Smooth muscle cell of the brain vasculature (primary cell): ENCODE results near the gene PCDHGB5.
"Not testable (repeated sequence)": the region's sequence is repeated elsewhere in the genome, so short reads cannot be mapped to it uniquely, and the experiment has no call there.

ENCODE experiments used
- DNase-seq: peaks from one replicate; pipeline ENCODE4 v3.0.0-alpha.2; 2012; ENCODE audit warnings: low read depth, low spot score

PCDHGB5 gene

DNA sequence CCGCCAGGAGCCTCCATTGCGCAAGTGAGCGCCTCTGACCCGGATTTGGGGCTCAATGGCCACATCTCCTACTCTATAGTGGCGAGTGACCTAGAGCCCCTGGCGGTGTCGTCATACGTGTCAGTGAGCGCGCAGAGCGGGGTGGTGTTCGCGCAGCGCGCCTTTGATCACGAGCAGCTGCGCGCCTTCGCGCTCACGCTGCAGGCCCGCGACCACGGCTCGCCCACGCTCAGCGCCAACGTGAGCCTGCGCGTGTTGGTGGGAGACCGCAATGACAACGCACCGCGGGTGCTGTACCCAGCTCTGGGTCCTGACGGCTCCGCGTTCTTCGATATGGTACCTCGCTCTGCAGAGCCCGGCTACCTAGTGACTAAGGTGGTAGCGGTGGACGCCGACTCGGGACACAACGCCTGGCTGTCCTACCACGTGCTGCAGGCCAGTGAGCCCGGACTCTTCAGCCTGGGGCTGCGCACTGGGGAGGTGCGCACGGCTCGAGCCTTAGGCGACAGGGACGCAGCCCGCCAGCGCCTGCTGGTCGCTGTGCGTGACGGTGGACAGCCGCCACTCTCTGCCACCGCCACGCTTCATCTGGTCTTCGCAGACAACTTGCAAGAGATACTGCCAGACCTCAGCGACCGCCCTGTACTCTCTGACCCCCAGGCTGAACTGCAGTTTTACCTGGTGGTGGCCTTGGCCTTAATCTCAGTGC lies 12.0 kb downstream of the PCDHGB5 start:
- DNase-seq, result no peak

DNA sequence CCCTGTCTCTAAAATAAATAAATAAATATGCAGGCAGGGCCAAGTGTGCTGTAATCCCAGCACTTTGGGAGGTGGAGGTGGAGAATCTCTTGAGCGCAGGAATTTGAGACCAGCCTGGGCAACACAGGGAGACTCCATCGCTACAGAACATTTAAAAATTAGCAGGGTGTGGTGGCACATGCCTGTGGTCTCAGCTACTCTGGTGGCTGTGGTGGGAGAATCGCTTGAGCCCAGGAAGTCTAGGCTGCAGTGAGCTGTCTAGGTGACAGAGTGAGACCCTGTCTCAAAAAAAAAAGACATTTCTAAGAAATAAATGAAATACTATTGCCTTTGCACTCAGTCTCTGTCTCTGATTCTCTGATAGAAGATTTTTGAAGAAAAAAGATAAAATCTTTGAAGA lies 13.8 kb downstream of the PCDHGB5 start:
- no peak for DNase-seq

DNA sequence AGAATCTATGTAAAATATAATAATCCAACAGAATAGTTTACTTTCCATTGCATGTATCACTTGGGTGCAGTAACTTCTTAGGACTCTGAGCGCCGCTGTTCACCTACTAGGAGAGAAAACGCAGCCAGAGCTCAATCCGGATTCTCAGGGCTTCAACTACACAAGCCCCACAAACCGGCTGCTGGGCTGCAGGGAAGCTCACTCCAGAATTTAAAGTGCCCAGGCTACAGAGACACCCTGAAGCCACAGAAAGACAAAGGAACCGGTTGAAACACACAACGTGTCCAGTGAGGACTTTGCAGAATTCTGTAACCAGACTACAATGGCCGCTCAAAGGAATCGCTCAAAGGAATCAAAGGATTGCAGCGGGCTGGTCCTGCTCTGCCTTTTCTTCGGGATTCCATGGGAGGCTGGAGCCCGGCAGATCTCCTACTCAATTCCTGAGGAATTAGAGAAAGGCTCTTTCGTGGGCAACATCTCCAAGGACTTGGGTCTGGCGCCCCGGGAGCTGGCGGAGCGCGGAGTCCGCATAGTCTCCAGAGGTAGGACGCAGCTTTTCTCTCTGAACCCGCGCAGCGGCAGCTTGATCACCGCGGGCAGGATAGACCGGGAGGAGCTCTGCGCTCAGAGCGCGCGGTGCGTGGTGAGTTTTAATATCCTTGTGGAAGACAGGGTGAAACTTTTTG lies 15.2 kb downstream of the PCDHGB5 start, which contains the start of gene PCDHGA10:
TSS of gene PCDHGA10 (plus strand) at position 134 of the 686 bp plus-strand sequence. CDS start at position 323, 189 bp downstream.
- DNase-seq, result no peak

DNA sequence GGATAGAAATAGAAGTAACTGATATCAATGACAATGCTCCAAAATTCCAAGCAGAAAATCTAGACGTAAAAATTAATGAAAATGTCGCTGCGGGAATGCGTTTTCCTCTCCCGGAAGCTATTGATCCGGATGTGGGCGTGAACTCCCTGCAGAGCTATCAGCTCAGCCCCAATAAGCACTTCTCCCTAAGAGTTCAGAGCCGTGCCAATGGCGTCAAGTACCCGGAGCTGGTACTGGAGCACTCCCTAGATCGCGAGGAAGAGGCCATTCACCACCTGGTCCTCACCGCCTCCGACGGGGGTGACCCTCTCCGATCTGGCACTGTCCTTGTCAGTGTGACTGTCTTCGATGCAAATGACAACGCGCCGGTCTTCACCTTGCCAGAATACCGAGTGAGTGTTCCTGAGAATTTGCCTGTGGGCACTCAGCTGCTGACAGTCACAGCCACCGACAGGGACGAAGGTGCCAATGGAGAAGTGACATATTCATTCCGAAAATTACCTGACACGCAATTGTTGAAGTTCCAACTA lies 15.9 kb downstream of the PCDHGB5 start:
- DNase-seq, result no peak

DNA sequence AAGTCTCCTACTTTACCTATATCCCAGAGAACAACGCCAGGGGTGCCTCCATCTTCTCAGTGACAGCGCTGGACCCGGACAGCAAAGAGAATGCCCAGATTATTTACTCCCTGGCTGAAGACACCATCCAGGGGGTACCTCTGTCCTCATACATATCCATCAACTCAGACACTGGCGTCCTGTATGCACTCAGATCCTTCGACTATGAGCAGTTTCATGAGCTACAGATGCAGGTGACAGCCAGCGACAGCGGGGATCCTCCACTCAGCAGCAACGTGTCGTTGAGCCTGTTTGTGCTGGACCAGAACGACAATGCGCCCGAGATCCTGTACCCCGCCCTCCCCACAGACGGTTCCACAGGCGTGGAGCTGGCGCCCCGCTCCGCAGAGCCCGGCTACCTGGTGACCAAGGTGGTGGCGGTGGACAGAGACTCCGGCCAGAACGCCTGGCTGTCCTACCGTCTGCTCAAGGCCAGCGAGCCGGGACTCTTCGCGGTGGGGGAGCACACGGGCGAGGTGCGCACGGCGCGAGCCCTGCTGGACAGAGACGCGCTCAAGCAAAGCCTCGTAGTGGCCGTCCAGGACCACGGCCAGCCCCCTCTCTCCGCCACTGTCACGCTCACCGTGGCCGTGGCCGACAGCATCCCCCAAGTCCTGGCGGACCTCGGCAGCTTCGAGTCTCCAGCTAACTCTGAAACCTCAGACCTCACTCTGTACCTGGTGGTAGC lies 17.0 kb downstream of the PCDHGB5 start:
- DNase-seq, result not testable (repeated sequence)

DNA sequence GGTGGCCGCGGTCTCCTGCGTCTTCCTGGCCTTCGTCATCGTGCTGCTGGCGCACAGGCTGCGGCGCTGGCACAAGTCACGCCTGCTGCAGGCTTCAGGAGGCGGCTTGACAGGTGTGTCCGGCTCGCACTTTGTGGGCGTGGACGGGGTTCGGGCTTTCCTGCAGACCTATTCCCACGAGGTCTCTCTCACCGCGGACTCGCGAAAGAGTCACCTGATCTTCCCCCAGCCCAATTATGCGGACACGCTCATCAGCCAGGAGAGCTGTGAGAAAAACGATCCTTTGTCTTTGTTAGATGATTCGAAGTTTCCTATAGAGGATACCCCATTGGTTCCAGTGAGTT lies 17.5 kb downstream of the PCDHGB5 start:
- DNase-seq, result not testable (repeated sequence)

DNA sequence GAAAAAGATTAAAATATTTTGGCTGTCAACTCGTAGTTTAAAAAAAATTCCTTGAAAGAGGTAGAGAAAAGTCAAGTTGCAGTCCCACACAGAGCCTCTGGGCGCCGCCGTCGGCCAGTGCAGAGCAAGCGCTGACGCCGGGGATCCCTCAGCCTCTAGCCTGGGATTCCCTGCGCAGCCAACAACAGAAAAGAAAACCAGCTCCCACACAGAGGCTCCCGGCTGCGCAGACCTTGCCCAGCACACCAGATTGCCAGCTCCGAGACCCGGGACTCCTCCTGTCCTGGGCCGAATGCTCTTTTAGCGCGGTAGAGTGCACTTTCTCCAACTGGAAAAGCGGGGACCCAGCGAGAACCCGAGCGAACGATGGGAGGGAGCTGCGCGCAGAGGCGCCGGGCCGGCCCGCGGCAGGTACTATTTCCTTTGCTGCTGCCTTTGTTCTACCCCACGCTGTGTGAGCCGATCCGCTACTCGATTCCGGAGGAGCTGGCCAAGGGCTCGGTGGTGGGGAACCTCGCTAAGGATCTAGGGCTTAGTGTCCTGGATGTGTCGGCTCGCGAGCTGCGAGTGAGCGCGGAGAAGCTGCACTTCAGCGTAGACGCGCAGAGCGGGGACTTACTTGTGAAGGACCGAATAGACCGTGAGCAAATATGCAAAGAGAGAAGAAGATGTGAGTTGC lies 19.9 kb downstream of the PCDHGB5 start, which contains the start of gene PCDHGB7:
TSS of gene PCDHGB7 (plus strand) at position 184 of the 679 bp plus-strand sequence. CDS start at position 367, 183 bp downstream.
- DNase-seq, result not testable (repeated sequence)

DNA sequence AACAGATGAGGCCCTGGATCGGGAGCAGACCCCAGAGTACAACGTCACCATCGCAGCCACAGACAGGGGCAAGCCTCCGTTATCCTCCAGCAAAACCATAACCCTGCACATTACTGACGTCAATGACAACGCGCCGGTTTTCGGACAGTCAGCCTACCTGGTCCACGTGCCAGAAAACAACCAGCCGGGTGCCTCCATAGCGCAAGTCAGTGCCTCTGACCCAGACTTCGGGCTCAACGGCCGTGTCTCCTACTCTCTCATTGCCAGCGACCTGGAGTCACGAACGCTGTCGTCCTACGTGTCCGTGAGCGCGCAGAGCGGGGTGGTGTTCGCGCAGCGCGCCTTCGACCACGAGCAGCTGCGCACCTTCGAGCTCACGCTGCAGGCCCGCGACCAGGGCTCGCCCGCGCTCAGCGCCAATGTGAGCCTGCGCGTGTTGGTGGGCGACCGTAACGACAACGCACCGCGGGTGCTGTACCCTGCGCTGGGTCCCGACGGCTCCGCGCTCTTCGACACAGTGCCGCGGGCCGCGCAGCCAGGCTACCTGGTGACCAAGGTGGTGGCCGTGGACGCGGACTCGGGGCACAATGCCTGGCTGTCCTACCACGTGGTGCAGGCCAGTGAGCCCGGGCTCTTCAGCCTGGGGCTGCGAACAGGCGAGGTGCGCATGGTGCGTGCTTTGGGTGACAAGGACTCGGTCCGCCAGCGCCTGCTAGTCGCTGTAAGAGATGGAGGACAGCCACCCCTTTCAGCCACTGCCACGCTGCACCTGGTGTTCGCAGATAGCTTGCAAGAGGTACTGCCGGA lies 21.5 kb downstream of the PCDHGB5 start:
- DNase-seq, result no peak

DNA sequence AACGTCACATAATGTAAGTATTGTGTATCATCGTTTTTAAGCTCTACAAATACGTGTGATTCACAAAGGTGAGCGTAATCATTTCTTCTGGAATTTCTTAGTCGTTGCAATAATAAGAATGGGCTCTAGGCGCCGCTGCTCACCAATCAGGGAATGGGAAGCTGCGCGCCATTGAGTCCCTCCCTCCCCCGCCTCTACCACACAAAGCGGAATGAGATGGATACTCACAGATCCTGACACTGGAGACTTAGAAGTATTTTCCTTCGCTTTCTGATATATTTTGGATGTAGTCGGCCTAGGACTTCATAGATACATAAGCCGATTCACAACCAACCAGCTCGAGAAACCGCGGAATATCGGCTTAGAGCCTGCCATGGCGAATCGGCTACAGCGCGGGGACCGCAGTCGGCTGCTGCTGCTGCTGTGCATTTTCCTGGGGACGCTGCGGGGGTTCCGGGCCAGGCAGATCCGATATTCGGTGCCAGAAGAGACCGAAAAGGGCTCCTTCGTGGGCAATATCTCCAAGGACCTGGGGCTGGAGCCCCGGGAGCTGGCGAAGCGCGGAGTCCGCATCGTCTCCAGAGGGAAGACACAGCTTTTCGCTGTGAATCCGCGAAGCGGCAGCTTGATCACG lies 23.2 kb downstream of the PCDHGB5 start, which contains the start of gene PCDHGA11:
TSS of gene PCDHGA11 (plus strand) at position 197 of the 634 bp plus-strand sequence. CDS start at position 374, 177 bp downstream.
- no peak for DNase-seq

DNA sequence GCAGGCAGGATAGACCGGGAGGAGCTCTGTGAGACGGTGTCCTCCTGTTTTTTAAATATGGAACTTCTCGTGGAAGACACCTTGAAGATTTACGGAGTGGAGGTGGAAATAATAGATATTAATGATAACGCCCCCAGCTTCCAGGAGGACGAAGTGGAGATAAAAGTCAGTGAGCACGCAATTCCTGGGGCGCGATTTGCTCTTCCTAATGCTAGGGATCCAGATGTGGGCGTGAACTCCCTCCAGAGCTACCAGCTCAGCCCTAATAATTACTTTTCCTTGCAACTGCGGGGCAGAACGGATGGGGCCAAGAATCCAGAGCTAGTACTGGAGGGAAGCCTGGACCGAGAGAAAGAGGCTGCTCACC lies 23.7 kb downstream of the PCDHGB5 start:
- no peak for DNase-seq

DNA sequence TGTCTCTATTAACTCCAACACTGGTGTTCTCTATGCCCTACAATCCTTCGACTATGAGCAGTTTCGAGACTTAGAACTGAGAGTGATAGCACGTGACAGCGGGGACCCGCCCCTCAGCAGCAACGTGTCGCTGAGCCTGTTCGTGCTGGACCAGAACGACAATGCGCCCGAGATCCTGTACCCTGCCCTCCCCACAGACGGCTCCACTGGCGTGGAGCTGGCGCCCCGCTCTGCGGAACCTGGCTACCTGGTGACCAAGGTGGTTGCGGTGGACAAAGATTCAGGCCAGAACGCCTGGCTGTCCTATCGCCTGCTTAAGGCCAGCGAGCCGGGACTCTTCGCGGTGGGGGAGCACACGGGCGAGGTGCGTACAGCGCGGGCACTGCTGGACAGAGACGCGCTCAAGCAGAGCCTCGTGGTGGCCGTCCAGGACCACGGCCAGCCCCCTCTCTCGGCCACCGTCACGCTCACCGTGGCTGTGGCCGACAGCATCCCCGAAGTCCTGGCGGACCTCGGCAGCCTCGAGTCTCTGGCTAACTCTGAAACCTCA lies 25.1 kb downstream of the PCDHGB5 start:
- no peak for DNase-seq

DNA sequence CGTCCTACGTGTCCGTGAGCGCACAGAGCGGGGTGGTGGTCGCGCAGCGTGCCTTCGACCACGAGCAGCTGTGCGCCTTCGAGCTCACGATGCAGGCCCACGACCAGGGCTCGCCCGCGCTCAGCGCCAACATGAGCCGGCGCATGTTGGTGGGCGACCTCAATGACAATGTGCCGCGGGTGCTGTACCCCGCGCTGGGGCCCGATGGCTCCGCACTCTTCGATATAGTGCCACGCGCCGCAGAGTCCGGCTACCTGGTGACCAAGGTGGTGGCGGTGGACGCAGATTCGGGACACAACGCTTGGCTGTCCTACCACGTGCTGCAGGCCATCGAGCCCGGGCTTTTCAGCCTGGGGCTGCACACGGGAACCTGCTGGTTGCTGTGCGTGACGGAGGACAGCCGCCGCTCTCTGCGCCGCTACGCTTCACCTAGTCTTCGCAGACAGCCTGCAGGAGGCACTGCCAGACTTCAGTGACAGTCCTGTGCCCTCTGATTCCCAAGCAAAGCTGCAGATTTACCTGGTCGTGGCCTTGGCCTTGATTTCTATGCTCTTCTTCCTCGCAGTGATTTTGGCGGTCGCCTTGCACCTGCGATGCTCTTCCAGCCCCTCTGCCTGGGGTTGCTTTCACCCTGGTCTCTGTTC lies 30.2 kb downstream of the PCDHGB5 start:
- no peak for DNase-seq

DNA sequence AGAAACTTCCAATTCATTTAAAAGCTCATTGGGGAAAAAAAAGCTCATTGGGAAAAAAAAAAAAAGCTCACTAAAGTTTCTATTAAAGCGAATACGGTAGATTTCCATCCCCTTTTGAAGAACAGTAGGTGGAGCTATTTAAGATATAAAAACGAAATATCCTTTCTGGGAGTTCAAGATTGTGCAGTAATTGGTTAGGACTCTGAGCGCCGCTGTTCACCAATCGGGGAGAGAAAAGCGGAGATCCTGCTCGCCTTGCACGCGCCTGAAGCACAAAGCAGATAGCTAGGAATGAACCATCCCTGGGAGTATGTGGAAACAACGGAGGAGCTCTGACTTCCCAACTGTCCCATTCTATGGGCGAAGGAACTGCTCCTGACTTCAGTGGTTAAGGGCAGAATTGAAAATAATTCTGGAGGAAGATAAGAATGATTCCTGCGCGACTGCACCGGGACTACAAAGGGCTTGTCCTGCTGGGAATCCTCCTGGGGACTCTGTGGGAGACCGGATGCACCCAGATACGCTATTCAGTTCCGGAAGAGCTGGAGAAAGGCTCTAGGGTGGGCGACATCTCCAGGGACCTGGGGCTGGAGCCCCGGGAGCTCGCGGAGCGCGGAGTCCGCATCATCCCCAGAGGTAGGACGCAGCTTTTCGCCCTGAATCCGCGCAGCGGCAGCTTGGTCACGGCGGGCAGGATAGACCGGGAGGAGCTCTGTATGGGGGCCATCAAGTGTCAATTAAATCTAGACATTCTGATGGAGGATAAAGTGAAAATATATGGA lies 32.8 kb downstream of the PCDHGB5 start, which contains the start of gene PCDHGA12:
TSS of gene PCDHGA12 (plus strand) at position 176 of the 782 bp plus-strand sequence. CDS start at position 429, 253 bp downstream.
- no peak for DNase-seq

DNA sequence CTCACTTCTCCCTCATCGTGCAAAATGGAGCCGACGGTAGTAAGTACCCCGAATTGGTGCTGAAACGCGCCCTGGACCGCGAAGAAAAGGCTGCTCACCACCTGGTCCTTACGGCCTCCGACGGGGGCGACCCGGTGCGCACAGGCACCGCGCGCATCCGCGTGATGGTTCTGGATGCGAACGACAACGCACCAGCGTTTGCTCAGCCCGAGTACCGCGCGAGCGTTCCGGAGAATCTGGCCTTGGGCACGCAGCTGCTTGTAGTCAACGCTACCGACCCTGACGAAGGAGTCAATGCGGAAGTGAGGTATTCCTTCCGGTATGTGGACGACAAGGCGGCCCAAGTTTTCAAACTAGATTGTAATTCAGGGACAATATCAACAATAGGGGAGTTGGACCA lies 33.5 kb downstream of the PCDHGB5 start:
- no peak for DNase-seq

DNA sequence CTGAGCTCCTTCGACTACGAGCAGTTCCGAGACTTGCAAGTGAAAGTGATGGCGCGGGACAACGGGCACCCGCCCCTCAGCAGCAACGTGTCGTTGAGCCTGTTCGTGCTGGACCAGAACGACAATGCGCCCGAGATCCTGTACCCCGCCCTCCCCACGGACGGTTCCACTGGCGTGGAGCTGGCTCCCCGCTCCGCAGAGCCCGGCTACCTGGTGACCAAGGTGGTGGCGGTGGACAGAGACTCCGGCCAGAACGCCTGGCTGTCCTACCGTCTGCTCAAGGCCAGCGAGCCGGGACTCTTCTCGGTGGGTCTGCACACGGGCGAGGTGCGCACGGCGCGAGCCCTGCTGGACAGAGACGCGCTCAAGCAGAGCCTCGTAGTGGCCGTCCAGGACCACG lies 34.6 kb downstream of the PCDHGB5 start:
- not testable (repeated sequence) for DNase-seq

DNA sequence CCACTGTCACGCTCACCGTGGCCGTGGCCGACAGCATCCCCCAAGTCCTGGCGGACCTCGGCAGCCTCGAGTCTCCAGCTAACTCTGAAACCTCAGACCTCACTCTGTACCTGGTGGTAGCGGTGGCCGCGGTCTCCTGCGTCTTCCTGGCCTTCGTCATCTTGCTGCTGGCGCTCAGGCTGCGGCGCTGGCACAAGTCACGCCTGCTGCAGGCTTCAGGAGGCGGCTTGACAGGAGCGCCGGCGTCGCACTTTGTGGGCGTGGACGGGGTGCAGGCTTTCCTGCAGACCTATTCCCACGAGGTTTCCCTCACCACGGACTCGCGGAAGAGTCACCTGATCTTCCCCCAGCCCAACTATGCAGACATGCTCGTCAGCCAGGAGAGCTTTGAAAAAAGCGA lies 35.0 kb downstream of the PCDHGB5 start:
- not testable (repeated sequence) for DNase-seq

DNA sequence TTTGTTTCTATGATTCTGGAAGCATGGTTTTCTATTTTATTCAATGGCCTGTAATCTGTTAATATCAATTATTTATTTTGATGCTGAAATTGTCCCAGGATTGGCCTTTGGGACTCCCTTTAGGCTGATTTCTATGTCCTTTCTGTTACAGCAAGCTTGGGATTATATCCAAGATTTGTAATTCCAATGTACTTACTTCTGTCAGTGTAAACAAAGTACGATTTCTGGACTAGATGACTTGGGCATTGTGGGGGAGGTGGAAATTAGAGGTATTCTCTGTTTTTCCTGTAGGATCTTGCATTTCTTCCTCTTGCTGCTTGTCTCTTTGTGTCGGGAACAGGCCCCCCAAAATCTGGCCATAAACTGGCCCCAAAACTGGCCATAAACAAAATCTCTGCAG lies 36.3 kb downstream of the PCDHGB5 start:
- no peak for DNase-seq

DNA sequence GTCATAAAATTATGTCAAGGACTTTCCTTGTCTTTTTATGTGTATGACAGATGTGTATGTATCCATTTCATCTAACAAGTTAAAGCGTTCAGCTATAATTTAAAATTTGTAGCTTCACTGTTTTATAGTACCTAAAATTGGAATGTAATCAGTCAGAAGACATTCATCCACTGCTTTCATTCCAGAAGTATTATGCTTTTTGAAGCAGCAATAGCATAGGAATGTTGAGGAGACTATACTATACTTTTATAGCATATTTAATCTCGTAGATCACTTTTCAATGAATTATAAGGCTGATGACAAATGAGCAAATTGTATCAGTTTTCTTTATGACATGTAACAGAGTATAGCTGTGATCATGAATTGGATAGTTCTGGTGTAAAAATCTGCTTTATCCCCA lies 39.5 kb downstream of the PCDHGB5 start:
- no peak for DNase-seq
